ENCODE data around the gene TYROBP.

DNA sequence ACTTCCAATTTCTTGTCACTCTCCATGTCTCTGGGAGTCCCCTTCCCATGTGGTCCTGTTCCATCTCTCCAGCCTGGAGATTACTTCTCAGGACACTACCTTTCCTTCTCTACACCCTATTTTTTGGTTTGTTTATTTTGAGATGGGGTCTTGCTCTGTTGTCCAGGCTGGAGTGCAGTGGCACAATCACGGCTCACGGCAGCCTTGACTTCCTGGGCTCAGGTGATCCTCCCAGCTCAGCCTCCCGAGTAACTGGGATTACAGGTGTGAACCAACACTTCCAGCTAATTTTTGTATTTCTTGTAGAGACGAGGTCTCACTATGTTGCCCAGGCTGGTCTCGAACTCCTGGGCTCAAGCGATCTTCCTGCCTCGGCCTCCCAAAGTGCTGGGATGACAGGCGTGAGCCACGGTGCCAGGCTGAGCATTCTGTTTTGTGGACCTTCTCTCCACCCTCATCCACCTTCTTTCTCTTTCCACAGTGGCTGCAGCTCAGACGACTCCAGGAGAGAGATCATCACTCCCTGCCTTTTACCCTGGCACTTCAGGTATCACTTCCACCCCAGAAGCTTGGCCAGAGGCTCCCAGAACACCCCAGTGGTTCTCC, 5.1 kb downstream of the TYROBP start:
- TF ChIP-seq, protein P1, sequence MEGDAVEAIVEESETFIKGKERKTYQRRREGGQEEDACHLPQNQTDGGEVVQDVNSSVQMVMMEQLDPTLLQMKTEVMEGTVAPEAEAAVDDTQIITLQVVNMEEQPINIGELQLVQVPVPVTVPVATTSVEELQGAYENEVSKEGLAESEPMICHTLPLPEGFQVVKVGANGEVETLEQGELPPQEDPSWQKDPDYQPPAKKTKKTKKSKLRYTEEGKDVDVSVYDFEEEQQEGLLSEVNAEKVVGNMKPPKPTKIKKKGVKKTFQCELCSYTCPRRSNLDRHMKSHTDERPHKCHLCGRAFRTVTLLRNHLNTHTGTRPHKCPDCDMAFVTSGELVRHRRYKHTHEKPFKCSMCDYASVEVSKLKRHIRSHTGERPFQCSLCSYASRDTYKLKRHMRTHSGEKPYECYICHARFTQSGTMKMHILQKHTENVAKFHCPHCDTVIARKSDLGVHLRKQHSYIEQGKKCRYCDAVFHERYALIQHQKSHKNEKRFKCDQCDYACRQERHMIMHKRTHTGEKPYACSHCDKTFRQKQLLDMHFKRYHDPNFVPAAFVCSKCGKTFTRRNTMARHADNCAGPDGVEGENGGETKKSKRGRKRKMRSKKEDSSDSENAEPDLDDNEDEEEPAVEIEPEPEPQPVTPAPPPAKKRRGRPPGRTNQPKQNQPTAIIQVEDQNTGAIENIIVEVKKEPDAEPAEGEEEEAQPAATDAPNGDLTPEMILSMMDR (IDR thresholded peaks at IDR 0.05), result no peak
- TF ChIP-seq POLR2A (IDR thresholded peaks at IDR 0.05), result no peak

Measured in esophagus squamous epithelium (tissue), 4 donors.